ENCODE data around the gene LPCAT1.
"Not testable (repeated sequence)": the region's sequence is repeated elsewhere in the genome, so short reads cannot be mapped to it uniquely, and the experiment has no call there.

LPCAT1 gene

GRCh38 chr5:1462358-1462757, 61.4 kb downstream of the LPCAT1 start:
- no peak for DNase-seq

GRCh38 chr5:1461396-1461795, 62.4 kb downstream of the LPCAT1 start:
- no peak for DNase-seq

GRCh38 chr5:1460054-1460682, 63.6 kb downstream of the LPCAT1 start:
- DNase-seq: no peak

GRCh38 chr5:1459435-1459834, 64.3 kb downstream of the LPCAT1 start:
- not testable (repeated sequence) for DNase-seq

GRCh38 chr5:1456110-1456881, 67.5 kb downstream of the LPCAT1 start:
- not testable (repeated sequence) for DNase-seq

- DNase-seq: no peak
Observed at GRCh38 chr5:1453613-1454012, 70.1 kb downstream of the LPCAT1 start.

GRCh38 chr5:1449081-1449630, 74.6 kb downstream of the LPCAT1 start:
- no peak for DNase-seq

- no peak for DNase-seq
Observed at GRCh38 chr5:1448511-1449011, 75.2 kb downstream of the LPCAT1 start.

GRCh38 chr5:1447671-1448361, 75.9 kb downstream of the LPCAT1 start:
- no peak for DNase-seq

- no peak for DNase-seq
Observed at GRCh38 chr5:1446602-1447343, 77.0 kb downstream of the LPCAT1 start.

- no peak for DNase-seq
Observed at GRCh38 chr5:1445689-1446601, 77.8 kb downstream of the LPCAT1 start.

- no peak for DNase-seq
Observed at GRCh38 chr5:1445313-1445688, 78.5 kb downstream of the LPCAT1 start, which contains the start of gene SLC6A3. TSS of gene SLC6A3 (minus strand) at chr5:1445440. CDS start at chr5:1443197, 2,243 bp downstream.

GRCh38 chr5:1444361-1445189, 79.2 kb downstream of the LPCAT1 start:
- DNase-seq: no peak

- no peak for DNase-seq
Observed at GRCh38 chr5:1443991-1444360, 79.8 kb downstream of the LPCAT1 start.

- DNase-seq: no peak
Observed at GRCh38 chr5:1443171-1443570, 80.6 kb downstream of the LPCAT1 start.

GRCh38 chr5:1442222-1443145, 81.3 kb downstream of the LPCAT1 start:
- no peak for DNase-seq

- DNase-seq: no peak
Observed at GRCh38 chr5:1441166-1441865, 82.4 kb downstream of the LPCAT1 start.

- DNase-seq: no peak
Observed at GRCh38 chr5:1440098-1440493, 83.7 kb downstream of the LPCAT1 start.
